GM23338 (cell line): ENCODE results near the gene IL17REL.

Experiments
- CTCF ChIP-seq, 2 experiments: fragments of 200-600 bp in 1 of 2; sonication (generic) in 1 of 2; conservative IDR thresholded peaks; 2 replicates each; pipeline versions ENCODE4 v1.5.1 to v1.6.1; 2016 to 2017; ENCODE audit warnings: antibody characterized with exemption in 2 of 2, low read depth in 2 of 2, mild to moderate bottlenecking in 2 of 2, moderate library complexity in 1 of 2
- EZH2 ChIP-seq: fragments of 200-600 bp; sonication (generic); IDR thresholded peaks from one replicate; pipeline ENCODE4 v1.8.0; 2017; ENCODE audit warnings: antibody characterized with exemption, mild to moderate bottlenecking, low read depth; ENCODE audit not compliant: unreplicated experiment
- EZH2phosphoT487 ChIP-seq: fragments of 200-600 bp; sonication (generic); IDR thresholded peaks from one replicate; pipeline ENCODE4 v1.8.1; 2018; ENCODE audit warnings: antibody characterized with exemption; ENCODE audit not compliant: unreplicated experiment
- POLR2AphosphoS5 ChIP-seq: IDR thresholded peaks from 2 replicates; pipeline ENCODE4 v1.6.1; 2016; ENCODE audit warnings: antibody characterized with exemption, low read depth
- ZNF462 ChIP-seq: fragments of 250-450 bp; sonication (Bioruptor Pico); IDR thresholded peaks from 2 replicates; pipeline ENCODE4 v1.5.0; 2020; ENCODE audit warnings: mild to moderate bottlenecking, moderate library complexity

- TF ChIP-seq CTCF (conservative IDR thresholded peaks at IDR 0.05; ENCODE audit: low read depth in 2 of 2) (no peak), POLR2AphosphoS5 (no peak), EZH2 (no peak), EZH2phosphoT487 (no peak), ZNF462 (CRISPR knock-in tag) (no peak)
These were observed 18.9 kb upstream of the IL17REL start for GRCh38 chr22:50031189-50032091.
